Neural cell (in vitro differentiated cells): ENCODE results near the gene GNAS. TPM values are rescaled to one million over a fixed set of nuclear protein-coding genes. Genes with fewer than 3 reads are reported as not detected.

Source experiments
- H2AFZ ChIP-seq: fragments of 200-600, 300-800 bp; sonication (generic), shearing (Covaris generic); 2 replicates; pipeline ENCODE4 v1.6.0; 2014; ENCODE audit warnings: low read depth, mild to moderate bottlenecking, antibody characterized with exemption, low read length, moderate library complexity
- H3F3A ChIP-seq: fragments of 200-600 bp; shearing (Covaris generic); 2 replicates; pipeline ENCODE4 v1.6.1; 2016; ENCODE audit warnings: mild to moderate bottlenecking, moderate library complexity, mixed read lengths, antibody characterized with exemption, low read length; ENCODE audit not compliant: insufficient read depth, poor library complexity, severe bottlenecking
- H3K27ac ChIP-seq: fragments of 200-600, 300-800 bp; sonication (generic), shearing (Covaris generic); 2 replicates; pipeline ENCODE4 v1.5.1; 2014; ENCODE audit warnings: mild to moderate bottlenecking, low read length, moderate library complexity
- H3K27me3 ChIP-seq: fragments of 300-800, 200-600 bp; sonication (generic), shearing (Covaris generic); 2 replicates; pipeline ENCODE4 v1.6.0; 2014; ENCODE audit warnings: mild to moderate bottlenecking, low read depth, low read length, moderate library complexity; ENCODE audit not compliant: insufficient read depth
- H3K36me3 ChIP-seq: fragments of 300-800, 200-600 bp; sonication (generic), shearing (Covaris generic); 2 replicates; pipeline ENCODE4 v1.5.1; 2014; ENCODE audit warnings: mild to moderate bottlenecking, antibody characterized with exemption, low read length, moderate library complexity; ENCODE audit not compliant: insufficient read depth
- H3K4me2 ChIP-seq: fragments of 300-800, 200-600 bp; sonication (generic), shearing (Covaris generic); 2 replicates; pipeline ENCODE4 v1.6.0; 2014; ENCODE audit warnings: mild to moderate bottlenecking, low read length
- H3K4me3 ChIP-seq: fragments of 300-800, 200-600 bp; sonication (generic), shearing (Covaris generic); 2 replicates; pipeline ENCODE4 v1.5.1; 2014; ENCODE audit warnings: mild to moderate bottlenecking, low read length, moderate library complexity
- H3K79me2 ChIP-seq: fragments of 200-600 bp; shearing (Covaris generic); replicated peaks from 2 replicates; pipeline ENCODE4 v1.6.0; 2014; ENCODE audit warnings: mild to moderate bottlenecking, low read length, moderate library complexity; ENCODE audit not compliant: insufficient read depth
- H3K9ac ChIP-seq: fragments of 300-800, 200-600 bp; sonication (generic), shearing (Covaris generic); 2 replicates; pipeline ENCODE4 v1.6.1; 2016; ENCODE audit warnings: mild to moderate bottlenecking, low read length, mixed read lengths
- H3K9me2 ChIP-seq: fragments of 200-600 bp; shearing (Covaris generic); 2 replicates; pipeline ENCODE4 v1.6.1; 2016; ENCODE audit warnings: mild to moderate bottlenecking, low read length, mixed read lengths; ENCODE audit not compliant: insufficient read depth
- H3K9me3 ChIP-seq: fragments of 200-600, 300-800 bp; sonication (generic), shearing (Covaris generic); 2 replicates; pipeline ENCODE4 v1.6.1; 2016; ENCODE audit warnings: mild to moderate bottlenecking, mixed run types, low read length, moderate library complexity, mixed read lengths
- H4K20me1 ChIP-seq: fragments of 200-600 bp; shearing (Covaris generic); 2 replicates; pipeline ENCODE4 v1.6.1; 2016; ENCODE audit warnings: mild to moderate bottlenecking, mixed run types; ENCODE audit not compliant: insufficient read depth
- CTCF ChIP-seq: fragments of 450-650 bp; IDR thresholded peaks from 2 replicates; pipeline ENCODE4 v1.5.1; 2014; ENCODE audit warnings: antibody characterized with exemption, mild to moderate bottlenecking, moderate library complexity; ENCODE audit not compliant: poor library complexity, severe bottlenecking
- EP300 ChIP-seq: fragments of 450-650 bp; conservative IDR thresholded peaks from 2 replicates; pipeline ENCODE4 v1.6.1; 2014; ENCODE audit warnings: antibody characterized with exemption, mild to moderate bottlenecking, moderate library complexity; ENCODE audit not compliant: poor library complexity, severe bottlenecking
- EZH2 ChIP-seq: fragments of 200-600, 300-800 bp; shearing (Covaris generic), sonication (generic); IDR thresholded peaks from 2 replicates; pipeline ENCODE4 v1.6.1; 2014; ENCODE audit warnings: antibody characterized with exemption, low read length, borderline replicate concordance, mild to moderate bottlenecking; ENCODE audit not compliant: insufficient read depth, poor library complexity, severe bottlenecking
- MXI1 ChIP-seq: fragments of 450-650 bp; conservative IDR thresholded peaks from 2 replicates; pipeline ENCODE4 v1.6.1; 2014; ENCODE audit warnings: antibody characterized with exemption, mild to moderate bottlenecking; ENCODE audit not compliant: poor library complexity, severe bottlenecking
- POLR2AphosphoS5 ChIP-seq: IDR thresholded peaks from 2 replicates; pipeline ENCODE4 v1.6.1; 2012
- RAD21 ChIP-seq: fragments of 450-650 bp; conservative IDR thresholded peaks from 2 replicates; pipeline ENCODE4 v1.6.1; 2014; ENCODE audit warnings: antibody characterized with exemption, mild to moderate bottlenecking, moderate library complexity
- REST ChIP-seq: IDR thresholded peaks from 2 replicates; pipeline ENCODE4 v1.6.1; 2012; ENCODE audit warnings: borderline replicate concordance
- SMC3 ChIP-seq: fragments of 450-650 bp; conservative IDR thresholded peaks from 2 replicates; pipeline ENCODE4 v1.6.1; 2014; ENCODE audit warnings: antibody characterized with exemption, mild to moderate bottlenecking, moderate library complexity; ENCODE audit not compliant: poor library complexity
- TAF1 ChIP-seq: IDR thresholded peaks from 2 replicates; pipeline ENCODE4 v1.6.1; 2012; ENCODE audit warnings: low read depth
- polyA plus RNA-seq: library from polyadenylated mRNA; depleted of rRNA; stranded (reverse); fragments of >200 nt; gene quantifications from 2 replicates; pipeline ENCODE4 v1.2.3, GENCODE V29; 2014

The GNAS gene
- polyA plus RNA-seq, 1 donor from 2014 or later = 958 TPM

- Histone ChIP-seq H3K4me2 (no peak overlapping the region), H3K9ac (peak overlapping the region; percentile 100), H3F3A (no peaks in the 10 kb centered on the region), H3K9me3 (no peaks in the 10 kb centered on the region), H3K79me2 (peaks cover 37% of the 10 kb centered on the region), H3K27ac (peak overlapping the region; percentile 99), H2AFZ (no peak overlapping the region), H3K27me3 (no peaks in the 10 kb centered on the region), H3K36me3 (no peaks in the 10 kb centered on the region), H4K20me1 (no peaks in the 10 kb centered on the region), H3K4me3 (peak overlapping the region; percentile 86), H3K9me2 (no peaks in the 10 kb centered on the region)
- TF ChIP-seq RAD21 = no peak
- TF ChIP-seq REST = no peak
- TF ChIP-seq MXI1 = no peak
- peak; percentile 74 for TF ChIP-seq POLR2AphosphoS5
- TF ChIP-seq EZH2 = no peak
- peak; percentile 15 for TF ChIP-seq TAF1
These were observed 38.7 kb downstream of the GNAS start for GRCh38 chr20:58891086-58891717.

GRCh38 chr20:58891718-58892140 is 39.2 kb downstream of the GNAS start:
- Histone ChIP-seq H3K4me2 (no peak overlapping the region), H3K9ac (peak overlapping the region; percentile 100), H3K27ac (peak overlapping the region; percentile 99), H4K20me1 (no peaks in the 10 kb centered on the region), H3K9me3 (no peaks in the 10 kb centered on the region), H3K79me2 (peaks cover 43% of the 10 kb centered on the region), H3F3A (no peaks in the 10 kb centered on the region), H3K9me2 (no peaks in the 10 kb centered on the region), H3K36me3 (no peaks in the 10 kb centered on the region), H3K27me3 (no peaks in the 10 kb centered on the region), H3K4me3 (peak overlapping the region; percentile 86), H2AFZ (peak overlapping the region; percentile 51)
- no peak for TF ChIP-seq SMC3
- peak; percentile 2 for TF ChIP-seq POLR2AphosphoS5

GRCh38 chr20:58892141-58892931 is 39.8 kb downstream of the GNAS start:
- peak overlapping the region; percentile 99 for H3K27ac ChIP-seq
- peak overlapping the region; percentile 51 for H2AFZ ChIP-seq

More at GRCh38 chr20:58892141-58892931, 39.8 kb downstream of the GNAS start:
- Histone ChIP-seq H3K36me3 (no peaks in the 10 kb centered on the region), H3K4me2 (peak overlapping the region; percentile 77), H3K9me3 (no peaks in the 10 kb centered on the region), H3K79me2 (peaks cover 49% of the 10 kb centered on the region), H3F3A (no peaks in the 10 kb centered on the region), H3K27me3 (no peaks in the 10 kb centered on the region), H3K9ac (peak overlapping the region; percentile 100), H3K4me3 (peak overlapping the region; percentile 86), H3K9me2 (no peaks in the 10 kb centered on the region), H4K20me1 (no peaks in the 10 kb centered on the region)
- TF ChIP-seq EP300 (no peak), CTCF (no peak), POLR2AphosphoS5 (peak; percentile 86), MXI1 (peak; percentile 29), TAF1 (peak; percentile 78), EZH2 (no peak), SMC3 (no peak), REST (peak; percentile 63)
